GM12865 (cell line): Measurements from ENCODE around the gene PHLDB2.

ENCODE experiments used
- DNase-seq: peaks from one replicate; pipeline ENCODE4 v3.0.0; 2010; ENCODE audit warnings: low read depth
- H3K4me3 ChIP-seq: 2 replicates; pipeline ENCODE4 v1.5.1; 2011; ENCODE audit warnings: mild to moderate bottlenecking, low read depth, low read length, control low read depth
- CTCF ChIP-seq: IDR thresholded peaks from 2 replicates; pipeline ENCODE4 v1.5.1; 2011; ENCODE audit warnings: low read length, control low read depth, low read depth, inconsistent platforms; ENCODE audit not compliant: insufficient read depth; ENCODE audit errors: missing control alignments

The PHLDB2 gene

GRCh38 chr3:111937871-111938270, 78.8 kb downstream of the PHLDB2 start:
- no peak for DNase-seq
- TF ChIP-seq CTCF: no peak
- H3K4me3 ChIP-seq: no peak overlapping the region

GRCh38 chr3:111939873-111940272, 80.8 kb downstream of the PHLDB2 start:
- DNase-seq: no peak
- no peak overlapping the region for H3K4me3 ChIP-seq
- no peak for TF ChIP-seq CTCF

- TF ChIP-seq CTCF: no peak
- H3K4me3 ChIP-seq: no peak overlapping the region
- no peak for DNase-seq
Observed at GRCh38 chr3:111943533-111943932, 84.5 kb downstream of the PHLDB2 start.

- TF ChIP-seq CTCF: no peak
- no peak overlapping the region for H3K4me3 ChIP-seq
- no peak for DNase-seq
Observed at GRCh38 chr3:111944372-111944771, 85.3 kb downstream of the PHLDB2 start.

GRCh38 chr3:111947231-111947630, 88.2 kb downstream of the PHLDB2 start:
- no peak for DNase-seq
- no peak for TF ChIP-seq CTCF

GRCh38 chr3:111948786-111949185, 89.7 kb downstream of the PHLDB2 start:
- DNase-seq: no peak
- no peak overlapping the region for H3K4me3 ChIP-seq
- TF ChIP-seq CTCF: no peak

More at GRCh38 chr3:111947231-111947630, 88.2 kb downstream of the PHLDB2 start:
- H3K4me3 ChIP-seq: no peak overlapping the region

- DNase-seq: no peak
- H3K4me3 ChIP-seq: no peak overlapping the region
- TF ChIP-seq CTCF: no peak
Observed at GRCh38 chr3:111949712-111950111, 90.6 kb downstream of the PHLDB2 start.
